ENCODE data around the gene CFAP46. TPM values are rescaled to one million over a fixed set of nuclear protein-coding genes. Genes with fewer than 3 reads are reported as not detected.

The CFAP46 gene
- total RNA-seq, 3 donors from 2014 or later = 0.78 to 1.0 TPM; not detected in 1

DNA sequence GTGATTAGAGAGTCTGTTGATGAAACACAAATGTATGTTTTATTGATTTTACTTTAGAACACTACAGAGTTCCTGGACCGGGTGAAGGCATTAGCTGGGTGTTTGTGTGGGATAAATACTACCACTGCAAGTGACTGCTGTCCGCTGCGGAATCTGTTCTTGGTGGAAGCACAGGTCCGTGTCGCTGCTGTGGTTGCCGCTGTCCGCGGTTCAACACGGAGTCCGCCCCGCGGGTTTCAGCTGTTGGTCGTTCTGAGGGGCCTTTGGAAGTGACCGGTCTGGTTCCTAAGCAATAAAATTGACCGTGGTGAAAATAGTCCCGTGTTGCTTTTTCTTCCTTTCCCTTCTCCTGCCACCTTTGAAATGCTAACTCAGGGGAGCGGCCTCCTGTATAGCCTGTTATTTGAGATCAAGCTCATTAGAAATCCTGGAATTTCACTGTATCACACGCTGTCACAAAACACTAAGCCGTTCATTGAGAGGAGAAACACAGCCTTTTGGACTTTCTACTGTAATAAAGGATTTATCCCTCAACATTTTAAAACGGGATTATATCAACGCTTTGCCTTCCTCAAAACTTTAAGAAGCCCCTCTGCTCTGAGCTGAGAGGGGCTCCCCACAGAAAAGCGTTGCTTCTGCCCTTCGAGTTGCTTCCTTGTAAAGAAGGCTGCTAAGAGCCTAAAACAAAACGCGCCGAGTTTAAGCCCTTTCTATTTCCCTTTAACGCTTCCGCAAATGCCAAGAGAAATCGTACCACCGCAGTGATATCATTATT, 159.0 kb downstream of the CFAP46 start:
- no peaks in the 10 kb centered on the region for H3K9me3 ChIP-seq
- H3K4me3 ChIP-seq = no peak overlapping the region
- DNase-seq = no peak
- ATAC-seq = no peak
- intact Hi-C loops (cut with DNase I, micrococcal nuclease) = no loop called here
- H3K36me3 ChIP-seq (ENCODE audit: low read depth) = no peaks in the 10 kb centered on the region
- H3K4me1 ChIP-seq (ENCODE audit: low read depth) = peaks cover 20% of the 10 kb centered on the region
- TF ChIP-seq, protein P1, sequence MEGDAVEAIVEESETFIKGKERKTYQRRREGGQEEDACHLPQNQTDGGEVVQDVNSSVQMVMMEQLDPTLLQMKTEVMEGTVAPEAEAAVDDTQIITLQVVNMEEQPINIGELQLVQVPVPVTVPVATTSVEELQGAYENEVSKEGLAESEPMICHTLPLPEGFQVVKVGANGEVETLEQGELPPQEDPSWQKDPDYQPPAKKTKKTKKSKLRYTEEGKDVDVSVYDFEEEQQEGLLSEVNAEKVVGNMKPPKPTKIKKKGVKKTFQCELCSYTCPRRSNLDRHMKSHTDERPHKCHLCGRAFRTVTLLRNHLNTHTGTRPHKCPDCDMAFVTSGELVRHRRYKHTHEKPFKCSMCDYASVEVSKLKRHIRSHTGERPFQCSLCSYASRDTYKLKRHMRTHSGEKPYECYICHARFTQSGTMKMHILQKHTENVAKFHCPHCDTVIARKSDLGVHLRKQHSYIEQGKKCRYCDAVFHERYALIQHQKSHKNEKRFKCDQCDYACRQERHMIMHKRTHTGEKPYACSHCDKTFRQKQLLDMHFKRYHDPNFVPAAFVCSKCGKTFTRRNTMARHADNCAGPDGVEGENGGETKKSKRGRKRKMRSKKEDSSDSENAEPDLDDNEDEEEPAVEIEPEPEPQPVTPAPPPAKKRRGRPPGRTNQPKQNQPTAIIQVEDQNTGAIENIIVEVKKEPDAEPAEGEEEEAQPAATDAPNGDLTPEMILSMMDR (IDR thresholded peaks at IDR 0.05) = no peak

DNA sequence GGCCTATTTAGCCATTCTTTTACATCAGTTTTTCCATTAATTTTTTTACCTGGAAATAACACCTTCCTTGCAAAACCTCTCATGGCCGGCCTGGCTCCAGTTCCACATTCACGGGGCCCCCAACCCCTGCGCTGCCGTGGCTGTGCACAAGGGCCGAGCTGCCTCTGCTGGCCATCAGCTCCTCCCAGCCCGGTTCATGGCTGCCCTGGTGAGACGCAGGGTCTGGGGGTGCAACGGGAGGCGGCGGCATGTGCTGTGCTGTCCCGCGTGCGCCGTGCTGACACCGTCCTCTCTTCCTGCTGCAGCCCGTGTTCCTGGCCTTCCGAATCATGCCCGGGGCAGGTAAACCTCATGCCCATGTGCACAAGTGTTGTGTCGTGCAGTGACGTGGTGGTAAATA, 160.8 kb downstream of the CFAP46 start:
- Histone ChIP-seq H3K4me3 (no peak overlapping the region), H3K9me3 (no peaks in the 10 kb centered on the region), H3K4me1 (ENCODE audit: low read depth) (peaks cover 3% of the 10 kb centered on the region), H3K36me3 (ENCODE audit: low read depth) (no peaks in the 10 kb centered on the region)
- TF ChIP-seq, protein P1 (IDR thresholded peaks at IDR 0.05) = no peak
- ATAC-seq (no peak), DNase-seq (no peak)
- intact Hi-C loops (cut with DNase I, micrococcal nuclease) = no loop called here

- no peak for DNase-seq
- H3K9me3 ChIP-seq = no peaks in the 10 kb centered on the region
- H3K4me3 ChIP-seq = no peak overlapping the region
- H3K36me3 ChIP-seq (ENCODE audit: low read depth) = no peaks in the 10 kb centered on the region
- H3K4me1 ChIP-seq (ENCODE audit: low read depth) = peaks cover 1% of the 10 kb centered on the region
- TF ChIP-seq, protein P1 (IDR thresholded peaks at IDR 0.05) = no peak
- no peak for ATAC-seq
- intact Hi-C loops (cut with DNase I, micrococcal nuclease) = no loop called here
These were observed 162.0 kb downstream of the CFAP46 start for GRCh38 chr10:132780356-132780755.

DNA sequence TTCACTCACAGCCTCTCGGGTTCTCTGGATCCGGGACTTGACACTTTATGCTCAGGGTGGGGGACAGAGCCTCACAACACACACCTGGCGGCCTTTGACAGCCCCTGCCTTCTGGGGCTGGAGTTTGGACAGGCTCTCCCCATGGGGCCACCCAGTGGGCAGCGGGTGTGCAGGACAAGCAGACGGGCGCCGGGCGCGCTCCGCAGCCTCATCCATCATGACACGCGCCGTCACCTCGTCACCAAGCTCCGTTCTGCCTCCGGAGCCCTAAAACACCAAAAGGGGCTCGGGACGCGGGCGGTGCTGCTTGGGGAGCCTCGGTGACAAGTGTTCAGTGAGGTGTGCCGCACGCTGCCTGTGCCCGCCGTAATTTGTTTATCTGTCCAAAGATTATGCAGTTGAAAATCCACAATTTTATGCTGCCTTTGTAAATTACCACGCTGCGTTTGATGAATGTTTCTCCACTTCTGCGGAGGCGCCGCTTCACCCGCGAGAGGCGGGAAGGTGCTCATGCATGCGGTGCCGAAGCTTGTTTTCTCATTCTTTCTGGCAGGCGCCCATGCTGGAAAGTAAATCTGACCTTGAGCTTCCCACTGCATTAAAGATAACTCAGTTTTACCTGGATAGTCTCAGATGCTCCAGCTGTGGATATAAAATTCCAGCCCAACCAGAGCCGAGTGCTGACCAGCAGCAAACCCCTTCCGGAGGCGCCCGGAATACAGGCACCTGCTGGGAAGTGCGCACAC, 162.6 kb downstream of the CFAP46 start:
- TF ChIP-seq, protein P1 (IDR thresholded peaks at IDR 0.05) = no peak
- no peak for ATAC-seq
- no peaks in the 10 kb centered on the region for H3K36me3 ChIP-seq (ENCODE audit: low read depth)
- H3K4me1 ChIP-seq (ENCODE audit: low read depth) = peaks cover 2% of the 10 kb centered on the region
- no peaks in the 10 kb centered on the region for H3K9me3 ChIP-seq
- no peak for DNase-seq
- intact Hi-C loops (cut with DNase I, micrococcal nuclease) = no loop called here
- H3K4me3 ChIP-seq = no peak overlapping the region

- no peaks in the 10 kb centered on the region for H3K36me3 ChIP-seq (ENCODE audit: low read depth)
- intact Hi-C loops (cut with DNase I, micrococcal nuclease) = no loop called here
- DNase-seq (no peak), ATAC-seq (no peak)
- TF ChIP-seq, protein P1 (IDR thresholded peaks at IDR 0.05) = no peak
- no peaks in the 10 kb centered on the region for H3K9me3 ChIP-seq
- peaks cover 6% of the 10 kb centered on the region for H3K4me1 ChIP-seq (ENCODE audit: low read depth)
- H3K4me3 ChIP-seq = no peak overlapping the region
These were observed 164.9 kb downstream of the CFAP46 start for GRCh38 chr10:132777441-132777840.

All from mucosa of descending colon (tissue), 3 donors.